Fibroblast of skin of back (primary cell): Measurements from ENCODE around the gene FZD4.

Source experiments
- DNase-seq: peaks from one replicate; pipeline ENCODE4 v3.0.0-alpha.2; 2013

FZD4 gene

DNA sequence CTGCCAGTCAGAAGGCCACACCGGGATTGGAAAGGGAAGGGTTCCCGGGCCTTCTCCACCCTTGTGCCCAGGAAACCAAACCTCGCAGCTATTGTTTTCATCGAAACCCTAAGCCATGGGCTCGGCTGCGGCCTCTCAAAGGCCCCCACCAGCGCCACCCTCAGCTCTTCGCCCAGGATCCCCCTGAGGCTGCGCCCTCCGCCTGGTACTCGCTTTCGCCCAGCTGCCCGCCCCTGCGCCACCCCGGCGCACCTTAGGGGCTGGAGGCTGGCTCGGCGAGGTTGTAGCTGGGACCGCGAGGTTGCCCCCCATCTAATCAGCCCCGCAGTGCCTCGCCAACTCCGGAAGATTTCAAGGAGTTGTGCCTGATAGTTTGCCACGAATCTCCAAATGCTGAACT, 49.0 kb downstream of the FZD4 start:
- no peak for DNase-seq

DNA sequence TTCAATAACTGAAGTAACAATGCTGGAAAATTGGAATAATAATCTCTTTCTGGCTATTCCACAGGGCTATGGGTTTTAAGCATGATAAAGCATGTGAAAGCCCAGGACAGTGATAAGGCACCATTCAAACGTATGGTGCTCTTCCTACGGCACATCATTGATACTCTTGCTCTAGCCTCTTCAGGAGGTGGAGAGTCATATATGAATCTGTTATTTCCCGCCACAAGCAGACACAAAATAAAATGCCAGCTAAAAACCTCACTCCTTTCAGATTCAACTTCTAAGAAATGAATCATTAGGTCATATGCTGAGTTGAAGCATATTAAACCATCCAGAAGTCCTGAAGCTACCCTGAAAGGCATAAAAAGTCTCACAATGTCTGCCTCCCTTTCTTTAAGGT, 49.9 kb downstream of the FZD4 start:
- no peak for DNase-seq

DNA sequence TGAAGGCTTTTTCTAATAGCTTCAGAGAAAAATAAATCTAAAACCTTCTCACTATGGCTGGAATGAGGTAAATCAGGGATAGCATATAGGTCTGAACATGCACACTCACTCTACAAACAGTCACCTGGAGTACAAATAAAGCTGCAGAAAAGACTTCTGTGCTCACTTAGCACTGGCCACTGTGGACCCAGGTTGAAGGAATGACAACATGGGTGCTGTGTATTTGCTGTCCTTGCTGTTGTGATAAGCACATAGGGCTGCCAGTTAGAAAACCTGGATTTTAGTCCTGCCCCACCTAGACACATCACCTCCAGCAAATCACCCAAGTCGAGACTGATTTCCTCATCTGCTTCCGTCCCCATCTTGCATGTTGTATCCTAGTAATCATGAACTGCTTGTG, 51.2 kb downstream of the FZD4 start:
- no peak for DNase-seq

DNA sequence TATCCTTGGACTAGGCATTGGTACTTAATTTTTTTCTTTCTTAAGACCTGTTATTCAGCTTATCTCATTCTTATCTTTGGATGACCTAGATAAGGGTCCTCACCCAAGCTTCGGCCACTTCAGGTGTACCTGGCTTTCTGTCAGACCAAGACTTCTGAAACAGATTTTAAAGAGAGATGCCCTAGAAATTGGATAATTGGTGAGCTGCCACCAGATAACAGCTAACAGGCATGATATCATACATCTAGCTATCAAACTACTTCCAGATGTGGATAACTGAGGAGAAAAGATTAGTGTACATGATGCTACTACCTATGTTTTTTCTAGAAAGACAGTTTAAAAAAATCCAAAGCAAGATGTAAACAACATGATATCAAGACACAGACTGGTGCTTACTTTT, 52.9 kb downstream of the FZD4 start:
- DNase-seq, result no peak

DNA sequence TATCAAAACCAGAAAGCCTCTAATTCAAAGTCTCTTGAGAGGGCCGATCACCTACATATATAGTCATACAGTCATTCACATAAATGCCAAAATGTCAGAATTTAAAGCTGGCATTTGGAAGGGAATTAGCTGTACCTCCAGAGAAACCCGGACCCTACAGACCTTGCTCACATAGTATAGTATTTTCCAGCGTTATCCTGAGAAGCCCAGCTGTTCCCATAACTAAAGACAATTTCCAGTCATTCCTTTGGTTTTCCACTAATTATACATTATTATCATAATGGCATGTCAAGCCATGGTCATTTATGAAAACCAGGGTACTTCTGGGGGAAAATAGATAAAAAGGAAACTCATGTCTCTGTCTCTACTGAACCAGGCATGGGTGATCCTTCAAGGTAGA, 53.6 kb downstream of the FZD4 start:
- DNase-seq, result no peak

DNA sequence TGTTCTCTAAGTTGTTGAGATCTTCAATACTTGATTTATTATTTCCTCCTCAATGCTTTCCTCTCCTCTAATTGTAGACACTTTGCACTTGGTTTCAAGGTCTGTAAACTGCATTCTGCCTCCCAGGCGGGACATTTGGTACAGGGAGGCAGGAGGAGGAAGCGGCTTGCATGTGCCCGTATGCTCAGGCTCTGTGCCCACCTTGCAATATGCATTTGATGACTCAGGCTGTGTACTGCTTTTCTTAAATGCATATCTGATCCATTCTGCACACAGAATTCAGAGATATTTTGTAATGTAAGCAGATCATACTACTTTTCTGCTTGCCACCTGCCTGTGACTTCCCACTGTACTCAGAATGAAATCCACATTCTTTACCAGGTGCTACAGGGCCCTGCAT, 55.0 kb downstream of the FZD4 start:
- no peak for DNase-seq

DNA sequence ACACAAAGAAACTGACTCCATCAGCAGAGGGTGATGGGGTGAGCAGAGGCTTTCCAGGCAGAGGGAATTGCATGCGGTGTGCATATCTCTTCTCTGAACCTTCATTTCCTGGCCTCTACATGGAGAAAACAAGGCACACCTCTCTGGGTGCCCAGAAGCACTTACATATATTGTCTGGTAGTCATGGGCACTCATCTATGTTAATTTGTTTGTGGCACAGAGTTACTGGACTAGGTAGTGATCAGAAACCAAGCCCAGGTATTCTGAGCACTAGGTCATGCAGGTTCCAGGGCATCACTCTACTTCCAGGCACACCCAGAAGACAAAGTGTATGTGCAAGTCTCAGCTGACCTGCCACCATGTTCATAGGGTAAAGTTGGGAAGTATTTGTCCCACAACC, 56.5 kb downstream of the FZD4 start:
- no peak for DNase-seq

DNA sequence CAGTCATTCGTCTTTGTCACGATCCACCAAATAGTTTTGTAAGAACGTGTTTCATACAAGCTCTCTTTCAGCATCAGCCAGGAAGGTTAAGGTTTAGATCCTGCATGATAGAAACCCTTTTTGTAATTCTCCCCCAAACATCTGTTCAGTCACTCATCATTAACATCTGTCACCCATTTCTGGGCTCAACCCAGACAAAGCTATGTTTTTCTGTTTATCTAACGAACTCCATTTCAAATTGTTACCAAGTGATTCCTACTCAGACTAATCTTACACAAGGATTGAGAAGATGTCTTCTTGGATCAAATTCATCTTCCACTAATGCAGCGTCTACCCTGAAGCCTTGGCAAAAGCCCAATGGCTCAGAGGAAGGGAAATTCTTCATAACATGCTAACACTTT, 58.8 kb downstream of the FZD4 start:
- DNase-seq, result peak; percentile 82
